Fibroblast of villous mesenchyme (primary cell): ENCODE data around the gene MAP2K7. TPM values are rescaled to one million over a fixed set of nuclear protein-coding genes. Genes with fewer than 3 reads are reported as not detected.

ENCODE experiments used
- DNase-seq: peaks from one replicate; pipeline ENCODE4 v3.0.0-alpha.2; 2010; ENCODE audit warnings: low read depth
- H3K4me3 ChIP-seq: 2 replicates; pipeline ENCODE4 v1.5.1; 2011; ENCODE audit warnings: low read depth, mild to moderate bottlenecking, low read length
- CTCF ChIP-seq: IDR thresholded peaks from 2 replicates; pipeline ENCODE4 v1.5.1; 2012; ENCODE audit warnings: low read depth, mild to moderate bottlenecking, low read length; ENCODE audit not compliant: insufficient read depth
- total RNA-seq: library from RNA; depleted of rRNA; stranded (reverse); fragments of >200 nt; gene quantifications from 2 replicates; pipeline ENCODE4 v1.2.3, GENCODE V29; 2012

The MAP2K7 gene
- total RNA-seq, 1 donor: 12.1 TPM

GRCh38 chr19:7912697-7913564 lies 9.3 kb downstream of the MAP2K7 start:
- no peak overlapping the region for H3K4me3 ChIP-seq
- TF ChIP-seq CTCF: no peak
- no peak for DNase-seq

- no peak for TF ChIP-seq CTCF
- no peak for DNase-seq
- H3K4me3 ChIP-seq: no peak overlapping the region
Observed at GRCh38 chr19:7913652-7914051, 10.0 kb downstream of the MAP2K7 start.

- TF ChIP-seq CTCF: no peak
- H3K4me3 ChIP-seq: no peak overlapping the region
- no peak for DNase-seq
Observed at GRCh38 chr19:7914099-7914498, 10.4 kb downstream of the MAP2K7 start.

GRCh38 chr19:7914598-7915045 lies 10.9 kb downstream of the MAP2K7 start, which contains the start of gene TGFBR3L:
TGFBR3L (plus strand) TSS chr19:7914830.
- TF ChIP-seq CTCF: no peak
- H3K4me3 ChIP-seq: no peak within 1 kb of the TSS
- no peak for DNase-seq

GRCh38 chr19:7915250-7916102 lies 11.8 kb downstream of the MAP2K7 start:
- TF ChIP-seq CTCF: no peak
- DNase-seq: no peak
- peak overlapping the region; percentile 52 for H3K4me3 ChIP-seq

- H3K4me3 ChIP-seq: peak overlapping the region; percentile 52
- peak; percentile 11 for DNase-seq
- TF ChIP-seq CTCF: no peak
Observed at GRCh38 chr19:7916103-7916954, 12.7 kb downstream of the MAP2K7 start.
